Measurements from ENCODE around the gene ANKRD65. TPM values are rescaled to one million over a fixed set of nuclear protein-coding genes. Genes with fewer than 3 reads are reported as not detected.
"Not testable (repeated sequence)": the region's sequence is repeated elsewhere in the genome, so short reads cannot be mapped to it uniquely, and the experiment has no call there.

The ANKRD65 gene
- total and polyA plus RNA-seq, 11 donors, result 0.58 to 4.0 (median 1.3) TPM

DNA sequence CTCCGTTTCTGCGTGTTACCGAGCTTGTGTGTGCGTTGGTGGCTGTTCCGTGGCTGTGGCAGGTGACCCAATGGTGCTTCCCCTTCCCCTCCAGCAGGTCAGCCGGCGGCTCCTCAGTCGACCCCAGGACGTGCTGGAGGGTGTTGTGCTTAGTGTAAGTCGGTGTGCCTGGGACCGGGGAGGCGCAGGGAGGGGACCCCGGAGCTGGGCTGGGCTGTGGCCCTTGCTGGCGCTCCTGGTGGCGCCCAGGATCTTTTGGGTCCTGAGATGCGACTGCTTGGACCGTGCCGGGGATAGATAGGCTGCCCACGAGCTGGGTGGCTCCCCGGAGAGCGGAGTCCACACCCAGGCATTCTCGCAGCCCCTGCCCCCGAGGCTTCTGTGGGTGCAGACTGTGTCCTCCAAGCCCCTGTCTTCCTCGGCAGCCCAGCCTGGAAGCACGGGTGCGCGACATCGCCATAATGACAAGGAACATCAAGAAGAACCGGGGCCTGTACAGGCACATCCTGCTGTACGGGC, 34.3 kb upstream of the ANKRD65 start:
- intact Hi-C loops (cut with DNase I), result no loop called here
- 83 to 89% (median 86%) methylated on average over 27 to 30 of the region's 30 CpGs for WGBS, 4 donors
- no peak for ATAC-seq

DNA sequence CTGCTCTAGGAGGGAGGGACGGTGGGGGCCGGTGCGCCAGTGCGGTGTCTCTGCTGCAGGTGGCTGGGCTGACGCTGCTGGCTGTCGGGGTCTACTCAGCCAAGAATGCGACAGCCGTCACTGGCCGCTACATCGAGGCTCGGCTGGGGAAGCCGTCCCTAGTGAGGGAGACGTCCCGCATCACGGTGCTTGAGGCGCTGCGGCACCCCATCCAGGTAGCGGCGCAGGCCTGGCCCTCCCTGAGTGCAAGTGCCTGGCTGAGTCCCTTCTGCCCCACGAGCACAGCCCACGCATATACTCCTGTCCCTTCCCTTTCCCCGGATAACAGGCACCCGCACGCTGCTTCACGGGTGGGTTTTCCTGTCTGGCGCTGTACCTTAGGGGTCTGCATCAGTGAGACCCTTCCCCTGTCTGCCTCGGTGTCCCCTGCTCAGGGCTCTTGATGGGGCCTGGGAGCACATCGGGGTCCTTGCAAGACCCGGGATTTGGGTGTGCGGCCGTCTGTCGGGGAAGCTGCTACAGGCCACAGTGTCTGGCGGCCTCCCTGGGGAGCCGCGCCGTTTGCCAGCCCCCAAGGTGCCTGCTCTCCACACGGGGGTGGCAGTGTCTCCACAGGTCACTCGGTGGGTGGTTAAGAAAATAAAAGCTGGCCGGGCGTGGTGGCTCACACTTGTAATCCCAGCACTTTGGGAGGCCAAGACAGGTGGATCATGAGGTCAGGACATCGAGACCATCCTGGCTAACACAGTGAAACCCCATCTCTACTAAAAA, 33.4 kb upstream of the ANKRD65 start:
- H3K36me3 ChIP-seq; ATAC-seq; H3K27me3 ChIP-seq; H3K9me3 ChIP-seq; intact Hi-C loops (cut with DNase I); H3K4me1 ChIP-seq; DNase-seq; H3K4me3 ChIP-seq; H3K27ac ChIP-seq: not testable (repeated sequence)
- WGBS, 4 donors, result 76 to 92% (median 81%) methylated on average over 7 to 37 of the region's 41 CpGs

More for the DNA sequence above, 34.3 kb upstream of the ANKRD65 start:
- Histone ChIP-seq H3K27me3 (no peaks in the 10 kb centered on the region), H3K4me1 (no peaks in the 10 kb centered on the region), H3K4me3 (no peak overlapping the region), H3K27ac (no peak overlapping the region), H3K36me3 (no peaks in the 10 kb centered on the region), H3K9me3 (no peaks in the 10 kb centered on the region)
- DNase-seq, result no peak
- TF ChIP-seq, protein P1, sequence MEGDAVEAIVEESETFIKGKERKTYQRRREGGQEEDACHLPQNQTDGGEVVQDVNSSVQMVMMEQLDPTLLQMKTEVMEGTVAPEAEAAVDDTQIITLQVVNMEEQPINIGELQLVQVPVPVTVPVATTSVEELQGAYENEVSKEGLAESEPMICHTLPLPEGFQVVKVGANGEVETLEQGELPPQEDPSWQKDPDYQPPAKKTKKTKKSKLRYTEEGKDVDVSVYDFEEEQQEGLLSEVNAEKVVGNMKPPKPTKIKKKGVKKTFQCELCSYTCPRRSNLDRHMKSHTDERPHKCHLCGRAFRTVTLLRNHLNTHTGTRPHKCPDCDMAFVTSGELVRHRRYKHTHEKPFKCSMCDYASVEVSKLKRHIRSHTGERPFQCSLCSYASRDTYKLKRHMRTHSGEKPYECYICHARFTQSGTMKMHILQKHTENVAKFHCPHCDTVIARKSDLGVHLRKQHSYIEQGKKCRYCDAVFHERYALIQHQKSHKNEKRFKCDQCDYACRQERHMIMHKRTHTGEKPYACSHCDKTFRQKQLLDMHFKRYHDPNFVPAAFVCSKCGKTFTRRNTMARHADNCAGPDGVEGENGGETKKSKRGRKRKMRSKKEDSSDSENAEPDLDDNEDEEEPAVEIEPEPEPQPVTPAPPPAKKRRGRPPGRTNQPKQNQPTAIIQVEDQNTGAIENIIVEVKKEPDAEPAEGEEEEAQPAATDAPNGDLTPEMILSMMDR (IDR thresholded peaks at IDR 0.05), result no peak
- TF ChIP-seq POLR2A (IDR thresholded peaks at IDR 0.05), result no peak

DNA sequence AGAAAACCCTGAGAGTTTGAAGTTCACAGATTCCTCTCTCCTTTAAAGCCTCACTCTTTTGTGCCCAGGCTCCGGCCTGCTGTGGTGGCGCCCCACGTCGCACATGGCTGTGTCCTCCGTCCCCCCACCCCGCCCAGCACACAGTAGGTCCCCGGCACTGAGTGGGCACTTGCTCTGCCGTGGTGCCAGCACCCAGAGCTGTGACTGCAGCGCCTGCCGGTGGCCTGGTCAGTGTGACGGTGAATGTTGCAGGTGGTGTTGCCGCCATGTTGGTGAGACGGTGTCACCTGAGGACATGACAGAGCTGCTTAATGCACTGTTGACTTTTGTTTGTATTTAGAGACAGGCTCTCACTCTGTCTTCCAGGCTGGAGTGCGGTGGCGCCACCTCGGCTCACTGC, 31.8 kb upstream of the ANKRD65 start:
- Histone ChIP-seq H3K4me1 (no peaks in the 10 kb centered on the region), H3K9me3 (no peaks in the 10 kb centered on the region), H3K27ac (no peak overlapping the region), H3K27me3 (no peaks in the 10 kb centered on the region), H3K36me3 (no peaks in the 10 kb centered on the region), H3K4me3 (no peak overlapping the region)
- TF ChIP-seq POLR2A (IDR thresholded peaks at IDR 0.05), result no peak
- TF ChIP-seq, protein P1 (IDR thresholded peaks at IDR 0.05), result no peak
- intact Hi-C loops (cut with DNase I), result no loop called here
- ATAC-seq (no peak), DNase-seq (no peak)
- WGBS, 4 donors, result 93 to 95% (median 94%) methylated on average over 16 of the region's 16 CpGs

DNA sequence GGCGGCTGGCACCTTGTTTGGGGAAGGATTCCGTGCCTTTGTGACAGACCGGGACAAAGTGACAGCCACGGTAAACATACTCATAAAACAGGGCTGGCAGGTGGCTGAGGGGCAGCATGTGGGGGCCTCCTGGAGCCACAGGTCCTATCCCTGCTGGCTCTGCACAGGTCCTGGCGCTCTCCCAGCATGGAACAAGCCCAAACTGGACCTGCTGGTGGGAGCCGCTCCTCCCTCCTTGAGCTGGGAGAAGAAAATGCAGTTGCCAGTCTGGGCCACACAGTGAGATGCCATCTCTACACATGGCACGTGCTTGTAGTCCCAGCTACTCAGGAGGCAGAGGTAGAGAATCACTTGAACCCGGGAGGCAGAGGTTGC, 31.3 kb upstream of the ANKRD65 start:
- intact Hi-C loops (cut with DNase I); H3K9me3 ChIP-seq; DNase-seq; H3K36me3 ChIP-seq; H3K27ac ChIP-seq; H3K4me1 ChIP-seq; ATAC-seq; H3K4me3 ChIP-seq; H3K27me3 ChIP-seq: not testable (repeated sequence)
- 80 to 84% (median 83%) methylated on average over 8 of the region's 8 CpGs for WGBS, 4 donors

DNA sequence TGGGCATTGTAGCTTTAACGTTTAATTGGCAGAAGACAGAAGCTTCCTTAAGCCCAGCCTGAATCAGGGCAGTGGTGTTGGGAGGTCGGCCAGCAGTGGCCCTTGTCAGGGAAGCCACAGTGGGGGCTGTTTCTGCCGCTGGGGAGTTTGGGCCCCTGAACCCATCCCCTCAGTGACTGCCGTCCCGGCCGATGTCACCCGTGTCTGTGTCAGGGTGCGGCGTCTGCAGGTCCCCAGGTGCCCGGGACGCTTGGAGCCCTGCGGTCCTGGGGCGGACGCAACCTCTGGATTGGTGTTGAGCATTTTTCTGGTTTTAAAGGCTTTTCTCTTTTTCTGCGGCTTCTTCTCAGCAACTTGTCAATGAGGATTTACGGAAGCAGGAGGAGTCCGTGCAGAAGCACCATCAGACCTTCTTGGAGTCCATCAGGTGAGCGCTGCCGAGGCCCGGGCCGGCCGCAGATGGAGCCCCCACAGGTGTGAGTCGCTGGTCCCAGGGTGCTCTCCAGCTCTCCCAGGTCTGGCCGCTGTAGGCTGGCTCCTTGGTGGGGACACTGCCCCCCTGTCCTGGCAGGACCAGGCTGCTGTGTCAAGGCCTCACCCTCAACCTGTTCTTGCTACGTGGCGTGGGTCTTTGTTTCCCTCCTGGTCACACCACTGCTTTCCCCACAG, 30.8 kb upstream of the ANKRD65 start:
- ATAC-seq (peak in 1 of 4 donors; percentile 23), DNase-seq (no peak)
- WGBS, 4 donors, result 89 to 96% (median 90%) methylated on average over 8 to 26 of the region's 26 CpGs
- H3K27ac ChIP-seq, result no peak overlapping the region
- intact Hi-C loops (cut with DNase I), result no loop called here
- H3K36me3 ChIP-seq, result no peaks in the 10 kb centered on the region
- H3K27me3 ChIP-seq, result no peaks in the 10 kb centered on the region
- H3K9me3 ChIP-seq, result no peaks in the 10 kb centered on the region
- TF ChIP-seq POLR2A (IDR thresholded peaks at IDR 0.05), result no peak
- TF ChIP-seq, protein P1 (IDR thresholded peaks at IDR 0.05), result no peak
- H3K4me1 ChIP-seq, result no peaks in the 10 kb centered on the region
- no peak overlapping the region for H3K4me3 ChIP-seq

DNA sequence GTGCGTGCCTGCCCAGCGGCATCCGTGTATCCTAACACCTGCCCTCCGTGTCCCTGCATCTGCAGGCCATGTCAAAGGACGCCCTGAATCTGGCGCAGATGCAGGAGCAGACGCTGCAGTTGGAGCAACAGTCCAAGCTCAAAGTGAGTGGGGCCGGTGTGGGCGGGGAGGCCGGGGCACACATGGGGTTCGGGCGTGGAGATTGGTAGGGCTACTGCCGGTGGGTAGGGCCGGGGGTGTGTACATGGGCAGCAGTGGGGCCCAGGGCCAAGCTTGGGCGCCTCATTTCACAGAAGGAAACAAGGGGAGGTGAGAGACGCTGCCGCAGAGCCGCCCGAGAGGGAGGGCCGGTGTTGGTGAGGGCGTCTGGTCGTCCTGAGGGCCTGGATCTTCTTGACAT, 29.5 kb upstream of the ANKRD65 start:
- DNase-seq, ATAC-seq: not testable (repeated sequence)
- 78 to 89% (median 83%) methylated on average over 22 of the region's 22 CpGs for WGBS, 4 donors

More for the DNA sequence above, 29.5 kb upstream of the ANKRD65 start:
- H3K9me3 ChIP-seq; H3K27me3 ChIP-seq; intact Hi-C loops (cut with DNase I); H3K27ac ChIP-seq; H3K36me3 ChIP-seq; H3K4me3 ChIP-seq; H3K4me1 ChIP-seq: not testable (repeated sequence)
